Karpas-422 (cell line): ENCODE results near the gene CAMSAP2. TPM values are rescaled to one million over a fixed set of nuclear protein-coding genes. Genes with fewer than 3 reads are reported as not detected.
"Not testable (repeated sequence)": the region's sequence is repeated elsewhere in the genome, so short reads cannot be mapped to it uniquely, and the experiment has no call there.

Source experiments
- DNase-seq: peaks from one replicate; pipeline ENCODE4 v3.0.0-alpha.2; 2015
- H2AFZ ChIP-seq: fragments of 200-600 bp; sonication (generic); 2 replicates; pipeline ENCODE4 v1.6.1; 2014; ENCODE audit warnings: antibody characterized with exemption, low read length, mixed read lengths
- H3K27ac ChIP-seq: fragments of 200-600 bp; sonication (generic); 2 replicates; pipeline ENCODE4 v1.5.1; 2014; ENCODE audit warnings: mild to moderate bottlenecking, low read length, moderate library complexity
- H3K27me3 ChIP-seq: fragments of 200-600 bp; sonication (generic); 2 replicates; pipeline ENCODE4 v1.6.1; 2014; ENCODE audit warnings: low read length, mixed read lengths
- H3K36me3 ChIP-seq: fragments of 200-600 bp; sonication (generic); 2 replicates; pipeline ENCODE4 v1.6.1; 2014; ENCODE audit warnings: low read length, mixed read lengths; ENCODE audit not compliant: insufficient read depth
- H3K4me1 ChIP-seq: fragments of 200-600 bp; sonication (generic); 2 replicates; pipeline ENCODE4 v1.6.1; 2014; ENCODE audit warnings: mild to moderate bottlenecking, low read length, mixed read lengths
- H3K4me2 ChIP-seq: fragments of 200-600 bp; sonication (generic); 2 replicates; pipeline ENCODE4 v1.6.1; 2014; ENCODE audit warnings: low read length, low read depth, mild to moderate bottlenecking; ENCODE audit not compliant: poor library complexity, severe bottlenecking
- H3K4me3 ChIP-seq: fragments of 200-600 bp; sonication (generic); 2 replicates; pipeline ENCODE4 v1.5.1; 2014; ENCODE audit warnings: mild to moderate bottlenecking, antibody characterized with exemption, low read length, mixed read lengths
- H3K79me2 ChIP-seq: fragments of 200-600 bp; sonication (generic); 2 replicates; pipeline ENCODE4 v1.6.1; 2014; ENCODE audit warnings: mild to moderate bottlenecking, low read length, mixed read lengths
- H3K9ac ChIP-seq: fragments of 200-600 bp; sonication (generic); 2 replicates; pipeline ENCODE4 v1.6.0; 2014; ENCODE audit warnings: low read length
- H3K9me2 ChIP-seq: fragments of 200-600 bp; sonication (generic), shearing (Covaris generic); replicated peaks from 2 replicates; pipeline ENCODE4 v1.6.0; 2014; ENCODE audit warnings: mild to moderate bottlenecking, low read length, moderate library complexity; ENCODE audit not compliant: insufficient read depth
- H3K9me3 ChIP-seq: fragments of 300-700, 200-600 bp; sonication (generic); 2 replicates; pipeline ENCODE4 v1.6.1; 2014; ENCODE audit warnings: low read length, mixed read lengths
- H4K20me1 ChIP-seq: fragments of 200-600 bp; sonication (generic); 2 replicates; pipeline ENCODE4 v1.6.1; 2014; ENCODE audit warnings: mild to moderate bottlenecking, antibody characterized with exemption, low read length, low read depth; ENCODE audit not compliant: insufficient read depth
- total RNA-seq: library from RNA; depleted of rRNA; stranded (reverse); fragments of >200 nt; shearing (Covaris generic); gene quantifications from 2 replicates; pipeline ENCODE4 v1.2.3, GENCODE V29; 2014; ENCODE audit warnings: low replicate concordance

CAMSAP2 gene
- total RNA-seq, 1 experiment from 2014 or later, result 56.5 TPM

DNA sequence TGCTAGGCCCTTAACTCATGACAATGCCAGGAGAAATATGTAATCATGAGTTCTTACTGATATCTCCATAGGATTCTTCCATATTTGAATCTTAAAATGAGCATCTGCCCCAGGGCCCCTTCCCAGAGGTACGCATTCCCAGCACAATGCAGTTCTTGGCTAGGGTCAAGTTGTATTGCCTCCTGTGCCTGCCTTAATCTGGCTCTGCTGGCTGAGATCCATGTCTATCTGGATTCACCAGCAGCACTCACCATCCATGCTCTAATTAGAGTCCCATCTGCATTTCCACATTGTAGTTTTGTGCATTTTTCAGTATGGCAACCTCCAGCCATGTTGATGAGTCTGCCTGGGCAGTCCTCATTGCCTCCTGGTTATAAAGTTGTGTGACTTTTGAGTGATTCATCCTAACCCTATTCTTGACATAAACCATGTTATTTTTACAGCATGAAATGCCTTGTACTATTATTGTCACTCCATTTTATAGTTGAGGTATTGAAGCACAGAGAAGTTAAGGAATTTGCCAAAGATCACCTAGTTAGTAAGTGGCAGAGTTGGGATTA lies 55.9 kb downstream of the CAMSAP2 start:
- Histone ChIP-seq H3K4me3 (no peak overlapping the region), H3K9me3 (no peaks in the 10 kb centered on the region), H2AFZ (no peak overlapping the region), H3K36me3 (peaks cover 57% of the 10 kb centered on the region), H4K20me1 (no peaks in the 10 kb centered on the region), H3K27me3 (no peaks in the 10 kb centered on the region), H3K9me2 (no peaks in the 10 kb centered on the region), H3K9ac (no peak overlapping the region), H3K4me2 (no peak overlapping the region), H3K27ac (no peak overlapping the region), H3K79me2 (peaks cover 77% of the 10 kb centered on the region), H3K4me1 (no peaks in the 10 kb centered on the region; the same call in 1 of the 2 replicates)
- DNase-seq, result no peak

- no peak for DNase-seq
- Histone ChIP-seq H4K20me1 (no peaks in the 10 kb centered on the region), H3K27ac (no peak overlapping the region), H3K9ac (no peak overlapping the region), H3K79me2 (peaks cover 77% of the 10 kb centered on the region), H2AFZ (no peak overlapping the region), H3K27me3 (no peaks in the 10 kb centered on the region), H3K9me2 (no peaks in the 10 kb centered on the region), H3K9me3 (no peaks in the 10 kb centered on the region), H3K36me3 (peaks cover 51% of the 10 kb centered on the region), H3K4me1 (peaks cover 4% of the 10 kb centered on the region; the same call in 1 of the 2 replicates), H3K4me2 (no peak overlapping the region), H3K4me3 (no peak overlapping the region)
Measured at GRCh38 chr1:200795156-200795555, 56.5 kb downstream of the CAMSAP2 start.

DNA sequence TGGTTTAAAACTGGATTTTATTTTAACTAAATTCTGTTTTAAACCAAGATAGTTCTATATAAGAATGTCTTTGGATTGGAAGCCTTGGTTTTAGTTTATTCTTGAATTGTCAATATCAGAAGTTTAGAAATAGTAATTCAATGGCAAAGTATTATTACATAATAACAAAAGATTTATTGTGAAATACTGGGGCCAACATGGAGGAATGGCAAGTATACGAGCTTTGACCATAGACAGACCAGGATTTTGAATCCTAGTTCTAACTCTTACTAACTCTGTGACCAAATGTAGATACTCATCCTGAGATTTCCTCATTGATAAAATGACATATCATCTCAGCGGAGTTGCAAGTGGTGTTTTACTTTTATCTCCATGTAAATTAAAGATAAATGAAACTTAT lies 63.3 kb downstream of the CAMSAP2 start:
- no peak for DNase-seq
- H3K9me3 ChIP-seq, result no peaks in the 10 kb centered on the region
- H4K20me1 ChIP-seq, result no peaks in the 10 kb centered on the region
- peak overlapping the region; percentile 36 for H3K27ac ChIP-seq
- H2AFZ ChIP-seq, result no peak overlapping the region
- H3K36me3 ChIP-seq, result peaks cover 21% of the 10 kb centered on the region
- no peak overlapping the region for H3K4me3 ChIP-seq
- H3K79me2 ChIP-seq, result peaks cover 79% of the 10 kb centered on the region
- no peaks in the 10 kb centered on the region for H3K9me2 ChIP-seq
- no peaks in the 10 kb centered on the region for H3K27me3 ChIP-seq
- no peak overlapping the region for H3K9ac ChIP-seq
- H3K4me1 ChIP-seq, result peaks cover 50% of the 10 kb centered on the region
- no peak overlapping the region for H3K4me2 ChIP-seq

DNA sequence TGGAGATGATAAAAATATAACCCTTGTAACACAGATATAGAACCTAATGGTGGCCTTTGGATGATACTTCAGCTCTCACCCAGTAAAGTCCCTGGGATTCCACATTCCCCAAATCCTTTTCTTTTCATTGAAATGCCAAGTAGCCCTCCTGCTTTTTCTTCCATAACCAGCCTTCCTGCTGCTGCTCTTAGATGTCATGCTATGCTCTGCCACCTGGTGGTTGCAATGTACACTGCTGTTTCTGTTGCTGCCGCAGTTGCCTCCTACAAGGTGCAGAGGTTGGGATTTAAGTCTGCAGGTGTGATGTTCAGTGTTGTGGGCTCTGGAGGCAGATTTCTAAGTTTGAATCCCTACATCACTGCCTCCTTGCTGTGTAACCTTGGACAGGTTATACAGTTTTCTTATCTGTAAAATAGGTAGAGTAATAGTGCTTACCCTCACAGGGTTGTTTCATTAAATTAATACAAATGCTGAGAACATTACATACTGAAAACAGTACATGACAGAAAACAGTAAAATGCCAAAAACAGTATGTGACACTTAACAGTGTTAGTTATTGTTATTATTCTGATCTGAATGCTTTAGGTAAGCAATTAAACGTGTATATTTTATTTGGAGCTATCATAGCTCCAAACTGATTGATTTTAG lies 64.3 kb downstream of the CAMSAP2 start:
- no peak overlapping the region for H3K4me3 ChIP-seq
- H2AFZ ChIP-seq, result no peak overlapping the region
- H3K4me2 ChIP-seq, result no peak overlapping the region
- H3K36me3 ChIP-seq, result peaks cover 29% of the 10 kb centered on the region
- peaks cover 50% of the 10 kb centered on the region for H3K4me1 ChIP-seq
- peak; percentile 90 for DNase-seq
- H4K20me1 ChIP-seq, result no peaks in the 10 kb centered on the region
- H3K9me2 ChIP-seq, result no peaks in the 10 kb centered on the region
- H3K9me3 ChIP-seq, result no peaks in the 10 kb centered on the region
- peaks cover 82% of the 10 kb centered on the region for H3K79me2 ChIP-seq
- H3K27ac ChIP-seq, result peak overlapping the region; percentile 36; the same call in 1 of the 2 replicates
- no peaks in the 10 kb centered on the region for H3K27me3 ChIP-seq
- no peak overlapping the region for H3K9ac ChIP-seq

DNA sequence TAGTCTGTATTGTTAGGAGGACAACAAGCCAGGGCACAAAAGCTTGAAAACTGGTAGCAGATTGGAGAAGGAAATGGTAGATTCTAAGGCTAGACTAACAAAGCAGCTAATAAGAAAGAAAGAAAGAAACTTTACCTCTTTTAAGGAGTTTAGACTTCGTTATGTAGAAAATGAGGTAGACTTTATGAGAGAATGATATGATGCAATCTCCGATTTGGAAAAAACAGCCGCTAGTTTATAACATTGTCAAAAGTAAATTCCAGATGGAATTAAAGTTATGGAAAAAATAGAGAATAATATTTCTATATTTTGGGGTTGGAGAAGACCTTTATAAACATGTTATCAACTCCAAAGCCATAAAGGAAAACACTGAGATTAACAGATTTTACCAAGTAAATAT lies 67.0 kb downstream of the CAMSAP2 start:
- Histone ChIP-seq H3K79me2 (peaks cover 84% of the 10 kb centered on the region), H4K20me1 (no peaks in the 10 kb centered on the region), H3K9me3 (no peaks in the 10 kb centered on the region), H3K4me1 (peaks cover 46% of the 10 kb centered on the region), H3K36me3 (peaks cover 49% of the 10 kb centered on the region), H3K27ac (peak overlapping the region; percentile 43), H3K9ac (no peak overlapping the region), H3K4me2 (no peak overlapping the region), H3K4me3 (no peak overlapping the region), H3K9me2 (no peaks in the 10 kb centered on the region), H3K27me3 (no peaks in the 10 kb centered on the region), H2AFZ (no peak overlapping the region)
- no peak for DNase-seq

- no peaks in the 10 kb centered on the region for H3K9me2 ChIP-seq
- H3K4me2 ChIP-seq, result no peak overlapping the region
- H2AFZ ChIP-seq, result no peak overlapping the region
- H3K9me3 ChIP-seq, result no peaks in the 10 kb centered on the region
- H3K4me3 ChIP-seq, result no peak overlapping the region
- no peak for DNase-seq
- no peak overlapping the region for H3K27ac ChIP-seq
- no peak overlapping the region for H3K9ac ChIP-seq
- no peaks in the 10 kb centered on the region for H3K27me3 ChIP-seq
- H4K20me1 ChIP-seq, result no peaks in the 10 kb centered on the region
- peaks cover 80% of the 10 kb centered on the region for H3K79me2 ChIP-seq
- peaks cover 70% of the 10 kb centered on the region for H3K36me3 ChIP-seq
- H3K4me1 ChIP-seq, result peaks cover 20% of the 10 kb centered on the region
Measured at GRCh38 chr1:200808846-200809245, 70.2 kb downstream of the CAMSAP2 start.

- no peak overlapping the region for H3K4me3 ChIP-seq
- H3K27ac ChIP-seq, result no peak overlapping the region
- no peak overlapping the region for H3K4me2 ChIP-seq
- DNase-seq, result no peak
- H3K36me3 ChIP-seq, result peaks cover 68% of the 10 kb centered on the region
- H3K27me3 ChIP-seq, result no peaks in the 10 kb centered on the region
- no peaks in the 10 kb centered on the region for H3K4me1 ChIP-seq
- peaks cover 54% of the 10 kb centered on the region for H3K79me2 ChIP-seq
- H3K9me3 ChIP-seq, result no peaks in the 10 kb centered on the region
- H3K9me2 ChIP-seq, result no peaks in the 10 kb centered on the region
- H3K9ac ChIP-seq, result no peak overlapping the region
- H4K20me1 ChIP-seq, result no peaks in the 10 kb centered on the region
- no peak overlapping the region for H2AFZ ChIP-seq
Measured at GRCh38 chr1:200811704-200812103, 73.0 kb downstream of the CAMSAP2 start.

DNA sequence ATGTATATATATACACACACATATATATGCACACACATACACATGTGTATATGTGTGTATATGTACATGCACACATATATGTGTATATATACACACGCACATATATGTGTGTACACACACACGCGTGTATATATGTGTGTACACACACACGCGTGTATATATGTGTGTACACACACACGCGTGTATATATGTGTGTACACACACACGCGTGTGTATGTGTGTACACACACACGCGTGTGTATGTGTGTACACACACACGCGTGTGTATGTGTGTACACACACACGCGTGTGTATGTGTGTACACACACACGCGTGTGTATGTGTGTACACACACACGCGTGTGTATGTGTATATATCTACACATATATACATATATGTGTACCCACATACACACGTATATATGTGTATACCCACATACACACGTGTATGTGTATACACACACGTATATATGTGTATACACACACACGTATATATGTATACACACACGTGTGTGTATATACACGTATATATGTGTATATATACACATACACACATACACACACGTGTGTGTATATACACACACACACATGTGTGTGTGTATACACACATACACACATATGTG lies 78.0 kb downstream of the CAMSAP2 start:
- H3K27me3 ChIP-seq, H3K4me3 ChIP-seq, DNase-seq, H3K9me2 ChIP-seq, H3K9me3 ChIP-seq, H4K20me1 ChIP-seq, H3K27ac ChIP-seq, H3K4me2 ChIP-seq, H3K9ac ChIP-seq, H3K4me1 ChIP-seq, H2AFZ ChIP-seq: not testable (repeated sequence)
- H3K79me2 ChIP-seq, result peaks cover 68% of the 10 kb centered on the region
- H3K36me3 ChIP-seq, result peaks cover 65% of the 10 kb centered on the region
